Erythroblast (primary cell): ENCODE data around the gene CUX1.

ENCODE experiments used
- GATA1 ChIP-seq: IDR thresholded peaks from 2 replicates; pipeline ENCODE4 v1.6.1; 2011; ENCODE audit warnings: low read depth, mild to moderate bottlenecking, control low read depth, low read length, moderate library complexity
- POLR2A ChIP-seq: IDR thresholded peaks from 2 replicates; pipeline ENCODE4 v1.6.1; 2011; ENCODE audit warnings: mild to moderate bottlenecking, low read length

GRCh38 chr7:102080019-102080433 lies 262.6 kb downstream of the CUX1 start:
- TF ChIP-seq POLR2A, result no peak
- no peak for TF ChIP-seq GATA1
